GM18951 (cell line): ENCODE measurements around the gene FAM53B.

Experiments
- POLR2A ChIP-seq: IDR thresholded peaks from 4 replicates; pipeline ENCODE4 v1.6.1; 2011; ENCODE audit warnings: mild to moderate bottlenecking; ENCODE audit not compliant: insufficient read length, insufficient read depth; ENCODE audit errors: extremely low read depth
- in situ Hi-C: fragments of 300-500 bp; cut with MboI; formaldehyde crosslinking; loops from one replicate; pipeline ENCODE4 v1.12.0; 2022; ENCODE audit warnings: low sequenced_read_pairs, mixed read lengths, inconsistent platforms; ENCODE audit not compliant: unreplicated experiment

The FAM53B gene

GRCh38 chr10:124707144-124707467, 37.1 kb downstream of the FAM53B start:
- no peak for TF ChIP-seq POLR2A
- in situ Hi-C loops = no loop called here

GRCh38 chr10:124706462-124707143, 37.6 kb downstream of the FAM53B start:
- in situ Hi-C loops = no loop called here
- TF ChIP-seq POLR2A = no peak

GRCh38 chr10:124705817-124706461, 38.2 kb downstream of the FAM53B start:
- in situ Hi-C loops = no loop called here
- TF ChIP-seq POLR2A = no peak

GRCh38 chr10:124705381-124705740, 38.8 kb downstream of the FAM53B start:
- TF ChIP-seq POLR2A = no peak
- in situ Hi-C loops = no loop called here

- in situ Hi-C loops = no loop called here
- TF ChIP-seq POLR2A = no peak
Observed at GRCh38 chr10:124704428-124705380, 39.5 kb downstream of the FAM53B start.

- no peak for TF ChIP-seq POLR2A
- in situ Hi-C loops = no loop called here
Observed at GRCh38 chr10:124703778-124704427, 40.3 kb downstream of the FAM53B start.

- in situ Hi-C loops = no loop called here
- TF ChIP-seq POLR2A = no peak
Observed at GRCh38 chr10:124703372-124703771, 40.8 kb downstream of the FAM53B start.

GRCh38 chr10:124701881-124702656, 42.1 kb downstream of the FAM53B start:
- TF ChIP-seq POLR2A = no peak
- in situ Hi-C loops = no loop called here

GRCh38 chr10:124701435-124701834, 42.7 kb downstream of the FAM53B start:
- no peak for TF ChIP-seq POLR2A

GRCh38 chr10:124701038-124701365, 43.2 kb downstream of the FAM53B start:
- in situ Hi-C loops = no loop called here
- TF ChIP-seq POLR2A = no peak

More at GRCh38 chr10:124701435-124701834, 42.7 kb downstream of the FAM53B start:
- in situ Hi-C loops = no loop called here

GRCh38 chr10:124700293-124701037, 43.7 kb downstream of the FAM53B start:
- no peak for TF ChIP-seq POLR2A
- in situ Hi-C loops = no loop called here
